Naive thymus-derived CD8-positive, alpha-beta T cell (primary cell): ENCODE data around the gene MRFAP1L1. TPM values are rescaled to one million over a fixed set of nuclear protein-coding genes. Genes with fewer than 3 reads are reported as not detected.
A peak's percentile ranks its signal among the peaks of the same experiment; 100 is the strongest.

ENCODE experiments used
- ATAC-seq, 2 donors: fragments of 150-1000 bp; cut with Tn5 transposase in 1 of 2; sonication (Bioruptor Pico), chemical (Tn5 transposase) in 1 of 2; 1 replicate in 1 of 2; 2 replicates in 1 of 2; pipeline ENCODE4 v1.10.0; 2021; ENCODE audit warnings: mild to moderate bottlenecking in 2 of 2, moderate library complexity in 2 of 2
- POLR2A ChIA-PET: fragments of 350-600 bp; sonication (Branson Sonifier 250); formaldehyde crosslinking; loops from one replicate; lab custom pipeline; 2021; ENCODE audit warnings: antibody characterized with exemption; lab: Charles Lee
- DNase-seq, 10 donors: peaks; one replicate each; pipeline versions ENCODE4 v3.0.0 to v3.0.0-alpha.2; 2020 to 2022
- H3K27ac Mint-ChIP-seq, 10 donors: one replicate each; pipeline ENCODE4 v1.8.0; 2020 to 2022; ENCODE audit warnings: mild to moderate bottlenecking in 10 of 10, mixed read lengths in 10 of 10, moderate library complexity in 4 of 10, inconsistent platforms in 1 of 10
- H3K27me3 Mint-ChIP-seq, 5 donors: one replicate each; pipeline ENCODE4 v1.8.0; 2021 to 2022; ENCODE audit warnings: mixed read lengths in 5 of 5
- H3K36me3 Mint-ChIP-seq, 3 donors: one replicate each; pipeline ENCODE4 v1.8.0; 2020 to 2022; ENCODE audit warnings: mixed read lengths in 3 of 3, mild to moderate bottlenecking in 2 of 3, inconsistent platforms in 1 of 3
- H3K4me1 Mint-ChIP-seq, 4 donors: one replicate each; pipeline ENCODE4 v1.8.0; 2021 to 2022; ENCODE audit warnings: mixed read lengths in 4 of 4
- H3K4me3 Mint-ChIP-seq, 10 donors: one replicate each; pipeline ENCODE4 v1.8.0; 2020 to 2022; ENCODE audit warnings: mild to moderate bottlenecking in 10 of 10, mixed read lengths in 10 of 10, moderate library complexity in 6 of 10, inconsistent platforms in 1 of 10
- H3K9me3 Mint-ChIP-seq, 9 donors: one replicate each; pipeline ENCODE4 v1.8.0; 2020 to 2022; ENCODE audit warnings: mixed read lengths in 9 of 9, mild to moderate bottlenecking in 3 of 9, inconsistent platforms in 1 of 9, moderate library complexity in 1 of 9
- polyA plus RNA-seq, 3 donors: library from polyadenylated mRNA; unstranded; fragments of 300-500 nt; fragmentation: Illumina TruSeq; gene quantifications; one replicate each; pipeline ENCODE4 v1.2.3, GENCODE V29; 2021
- total RNA-seq, 8 experiments: library from RNA in 2 of 8; stranded (reverse) in 2 of 8; gene quantifications; one replicate each; pipeline ENCODE4 v1.2.3 and lab custom pipeline; 2021 to 2026

The MRFAP1L1 gene
- total and polyA plus RNA-seq, 5 experiments from 2014 or later, result 102 to 127 (median 123) TPM

DNA sequence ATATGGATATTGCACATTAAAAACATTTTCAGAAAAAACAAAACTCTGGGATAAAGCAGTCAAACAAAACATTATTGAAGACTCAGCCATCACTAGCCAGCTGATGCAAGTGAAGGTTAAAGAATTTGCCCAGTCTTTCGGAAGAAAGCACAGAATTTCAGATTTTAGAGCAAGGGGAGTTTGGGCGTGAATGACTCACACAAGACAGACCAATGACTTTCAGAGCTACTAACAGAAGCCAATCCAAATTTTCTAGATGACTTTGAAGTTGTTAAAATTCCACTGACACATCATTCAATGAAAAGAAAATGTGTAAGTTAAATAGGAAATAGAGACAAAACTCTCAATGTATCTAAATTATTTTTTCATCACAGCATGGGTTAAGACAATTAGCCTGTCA is 4.0 kb downstream of the MRFAP1L1 start:
- Mint-ChIP-seq H3K36me3 (peaks cover 25 to 82% (median 38%) of the 10 kb centered on the region in 3 donors), H3K9me3 (no peaks in the 10 kb centered on the region), H3K27ac (peak overlapping the region in 6 of 10 donors; percentile 2 to 97 (median 18)), H3K4me1 (peaks cover 46 to 78% (median 73%) of the 10 kb centered on the region in 4 donors), H3K27me3 (no peaks in the 10 kb centered on the region), H3K4me3 (peak overlapping the region in 8 of 10 donors; percentile 43 to 100 (median 57))
- DNase-seq (no peak), ATAC-seq (no peak)
- POLR2A ChIA-PET, result interaction anchor here (1.1 to 17.4 kb wide), 7 partner anchors 11 to 65 kb away, joined by 3 to 437 read pairs (median 48); partner anchors contain the start of genes MRFAP1 and S100P

DNA sequence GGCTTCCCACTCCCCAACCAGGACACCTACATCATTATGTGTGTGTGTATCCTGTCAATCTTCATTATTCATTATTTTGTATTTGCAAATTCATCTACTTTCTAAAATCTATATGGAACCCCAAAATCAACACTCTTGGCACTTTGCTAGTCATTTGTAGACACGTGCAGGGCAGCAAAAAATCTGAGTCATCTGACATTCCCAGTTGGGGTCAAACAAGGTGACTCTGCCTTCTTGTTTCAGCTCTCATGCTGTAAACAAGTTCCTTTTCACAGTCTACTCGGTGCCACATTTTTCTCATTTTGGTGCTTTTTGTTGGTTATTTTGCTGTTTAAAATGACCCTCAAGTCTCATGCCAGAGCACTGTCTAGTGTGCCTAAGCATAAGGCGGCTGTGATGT is 5.9 kb downstream of the MRFAP1L1 start:
- Mint-ChIP-seq H3K36me3 (peaks cover 18 to 77% (median 39%) of the 10 kb centered on the region in 3 donors), H3K4me1 (peaks cover 49 to 82% (median 74%) of the 10 kb centered on the region in 4 donors), H3K9me3 (no peaks in the 10 kb centered on the region), H3K27me3 (no peaks in the 10 kb centered on the region), H3K27ac (peak overlapping the region; percentile 40 to 94 (median 81)), H3K4me3 (no peak overlapping the region)
- no peak for ATAC-seq
- POLR2A ChIA-PET, result interaction anchor here (1.4 to 17.4 kb wide), 6 partner anchors 9 to 29 kb away, joined by 4 to 437 read pairs (median 56); partner anchors contain the start of genes BLOC1S4 and S100P
- no peak for DNase-seq

DNA sequence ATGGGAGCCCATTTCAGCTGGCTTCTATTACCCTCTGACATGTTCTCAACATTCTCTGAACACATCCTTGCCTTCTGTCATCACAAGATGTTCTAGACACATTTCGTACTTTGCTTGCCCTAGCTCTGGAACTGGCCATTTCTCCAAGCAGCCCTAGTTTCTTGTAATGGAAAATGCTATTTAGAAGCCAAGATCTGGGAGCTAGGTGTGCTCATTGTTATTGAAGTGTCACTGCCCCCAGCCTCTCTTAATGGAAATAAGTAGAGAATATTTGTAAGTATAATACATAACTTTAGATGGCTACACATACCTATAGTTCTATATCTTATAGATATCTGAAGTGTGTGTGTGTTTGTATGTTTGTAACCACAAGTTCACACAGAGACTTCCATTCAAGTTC is 6.9 kb downstream of the MRFAP1L1 start:
- no peak for ATAC-seq
- Mint-ChIP-seq H3K36me3 (peaks cover 12 to 67% (median 29%) of the 10 kb centered on the region in 3 donors), H3K4me3 (no peak overlapping the region), H3K27ac (peak overlapping the region in 5 of 10 donors; percentile 31 to 94 (median 71)), H3K27me3 (no peaks in the 10 kb centered on the region), H3K4me1 (peaks cover 46 to 79% (median 71%) of the 10 kb centered on the region in 4 donors), H3K9me3 (no peaks in the 10 kb centered on the region)
- POLR2A ChIA-PET, result interaction anchor here (0.8 to 16.9 kb wide), 4 partner anchors 12 to 62 kb away, joined by 4 to 521 read pairs (median 10); partner anchors contain the start of genes BLOC1S4 and MRFAP1
- no peak for DNase-seq

DNA sequence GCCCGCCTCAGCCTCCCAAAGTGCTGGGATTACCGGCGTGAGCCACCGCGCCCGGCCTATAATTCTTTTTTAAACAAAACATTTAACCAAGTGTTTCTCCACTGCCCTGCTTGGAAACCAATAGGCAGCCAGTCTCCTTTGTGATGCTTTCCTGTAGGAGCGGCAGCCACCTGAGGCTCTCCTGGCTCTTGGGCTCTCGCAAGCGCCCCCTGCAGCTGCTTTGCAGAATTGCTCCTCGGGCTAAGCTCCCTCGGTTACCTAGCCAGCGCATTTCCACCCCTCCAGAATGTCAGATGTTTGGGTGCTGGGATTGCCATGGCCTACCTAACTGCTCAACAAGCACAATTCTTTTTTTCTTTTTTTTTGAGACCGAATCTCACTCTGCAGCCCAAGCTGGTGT is 8.3 kb downstream of the MRFAP1L1 start:
- DNase-seq, result peak in 3 of 10 donors; percentile 18 to 38 (median 37)
- POLR2A ChIA-PET, result interaction anchor here (0.7 to 16.9 kb wide), 8 partner anchors 11 to 1239 kb away, joined by 3 to 521 read pairs (median 5); partner anchors contain the start of genes BLOC1S4 and MRFAP1
- peak overlapping the region in 5 of 10 donors; percentile 4 to 68 (median 13) for H3K27ac Mint-ChIP-seq
- H3K4me3 Mint-ChIP-seq, result no peak overlapping the region
- peaks cover 4 to 54% (median 19%) of the 10 kb centered on the region in 3 donors for H3K36me3 Mint-ChIP-seq
- no peaks in the 10 kb centered on the region for H3K9me3 Mint-ChIP-seq
- no peak for ATAC-seq
- no peaks in the 10 kb centered on the region for H3K27me3 Mint-ChIP-seq
- H3K4me1 Mint-ChIP-seq, result peaks cover 42 to 74% (median 67%) of the 10 kb centered on the region in 4 donors

DNA sequence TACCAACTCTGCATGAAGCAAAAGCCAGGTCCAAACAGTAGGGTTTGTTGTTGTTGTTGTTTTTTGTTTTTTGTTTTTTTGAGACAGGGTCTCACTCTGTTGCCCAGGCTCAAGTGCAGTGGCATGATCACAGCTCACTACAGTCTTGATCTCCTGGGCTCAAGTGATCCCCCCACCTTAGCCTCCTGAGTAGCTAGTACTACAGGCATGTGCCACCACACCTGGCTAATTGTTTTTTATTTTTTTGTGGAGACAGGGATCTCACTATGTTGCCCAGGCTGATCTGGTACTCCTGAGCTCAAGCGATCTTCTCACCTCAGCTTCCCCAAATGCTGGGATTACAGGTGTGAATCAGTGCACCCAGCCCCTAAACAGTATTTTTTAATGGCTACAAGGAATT is 9.8 kb downstream of the MRFAP1L1 start:
- no peaks in the 10 kb centered on the region for H3K27me3 Mint-ChIP-seq
- DNase-seq (no peak), ATAC-seq (no peak)
- peaks cover 0 to 39% (median 17%) of the 10 kb centered on the region in 3 donors for H3K36me3 Mint-ChIP-seq
- H3K4me3 Mint-ChIP-seq, result peak overlapping the region in 6 of 10 donors; percentile 12 to 65 (median 53)
- H3K27ac Mint-ChIP-seq, result peak overlapping the region; percentile 67 to 98 (median 92)
- H3K9me3 Mint-ChIP-seq, result no peaks in the 10 kb centered on the region
- H3K4me1 Mint-ChIP-seq, result peaks cover 44 to 74% (median 66%) of the 10 kb centered on the region in 4 donors
- POLR2A ChIA-PET, result interaction anchor here (0.9 to 16.9 kb wide), 7 partner anchors 10 to 368 kb away, joined by 3 to 521 read pairs (median 11); partner anchors contain the start of genes BLOC1S4, GRPEL1, MRFAP1 and MRFAP1L1

DNA sequence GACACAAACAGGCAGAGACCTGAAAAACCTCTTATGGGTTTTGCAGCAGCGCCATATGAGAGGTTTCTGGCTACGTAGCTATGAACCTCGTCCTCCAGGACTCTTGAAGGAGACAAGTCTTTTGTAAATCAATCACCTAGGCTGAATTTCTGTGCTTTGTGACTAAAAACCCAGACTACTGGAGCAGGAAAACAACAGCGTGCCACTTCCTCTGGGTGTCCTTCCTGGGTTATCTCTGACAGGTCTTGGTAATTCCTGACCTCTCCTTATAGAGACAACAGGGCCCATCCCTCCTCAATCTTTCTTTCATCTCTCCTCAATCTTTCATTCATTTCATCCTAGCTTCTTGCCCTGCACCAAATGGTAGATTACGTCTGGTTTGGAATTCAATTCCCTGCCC is 10.3 kb downstream of the MRFAP1L1 start:
- Mint-ChIP-seq H3K36me3 (peaks cover 0 to 34% (median 14%) of the 10 kb centered on the region in 3 donors), H3K4me1 (peaks cover 41 to 74% (median 66%) of the 10 kb centered on the region in 4 donors), H3K4me3 (peak overlapping the region in 9 of 10 donors; percentile 12 to 77 (median 54)), H3K9me3 (no peaks in the 10 kb centered on the region), H3K27ac (peak overlapping the region; percentile 67 to 98 (median 92)), H3K27me3 (no peaks in the 10 kb centered on the region)
- DNase-seq (no peak), ATAC-seq (no peak)
- POLR2A ChIA-PET, result interaction anchor here (0.9 to 16.9 kb wide), 8 partner anchors 8 to 369 kb away, joined by 3 to 521 read pairs (median 8); partner anchors contain the start of genes BLOC1S4, GRPEL1, MRFAP1 and MRFAP1L1

DNA sequence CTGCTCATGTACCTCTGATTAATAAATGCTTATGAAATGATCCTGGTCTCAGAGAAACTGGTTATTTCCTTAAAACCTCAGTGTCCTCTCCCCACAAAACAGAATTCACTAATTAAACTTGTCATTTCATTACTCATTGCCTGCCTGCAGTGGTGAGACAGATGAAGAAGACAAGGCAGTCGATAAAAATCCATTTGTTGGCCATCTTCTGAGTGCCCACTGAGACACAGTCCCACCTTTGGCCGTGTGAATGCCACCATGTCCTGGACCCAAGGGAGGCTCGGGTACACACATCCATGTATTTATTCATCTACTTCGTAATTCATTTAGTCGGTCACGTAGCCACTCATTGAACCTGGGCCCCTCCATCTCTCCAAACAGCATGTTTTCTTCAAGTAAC is 12.5 kb downstream of the MRFAP1L1 start:
- Mint-ChIP-seq H3K4me3 (peak overlapping the region in 8 of 10 donors; percentile 16 to 75 (median 37)), H3K36me3 (peaks cover 0 to 14% (median 11%) of the 10 kb centered on the region in 3 donors), H3K27ac (peak overlapping the region; percentile 90 to 98 (median 94)), H3K4me1 (peaks cover 48 to 79% (median 76%) of the 10 kb centered on the region in 4 donors), H3K9me3 (no peaks in the 10 kb centered on the region), H3K27me3 (no peaks in the 10 kb centered on the region)
- ATAC-seq (no peak), DNase-seq (no peak)
- POLR2A ChIA-PET, result interaction anchor here (1.0 to 16.9 kb wide), 10 partner anchors 8 to 371 kb away, joined by 3 to 521 read pairs (median 7); partner anchors contain the start of genes BLOC1S4, GRPEL1, MRFAP1 and MRFAP1L1

DNA sequence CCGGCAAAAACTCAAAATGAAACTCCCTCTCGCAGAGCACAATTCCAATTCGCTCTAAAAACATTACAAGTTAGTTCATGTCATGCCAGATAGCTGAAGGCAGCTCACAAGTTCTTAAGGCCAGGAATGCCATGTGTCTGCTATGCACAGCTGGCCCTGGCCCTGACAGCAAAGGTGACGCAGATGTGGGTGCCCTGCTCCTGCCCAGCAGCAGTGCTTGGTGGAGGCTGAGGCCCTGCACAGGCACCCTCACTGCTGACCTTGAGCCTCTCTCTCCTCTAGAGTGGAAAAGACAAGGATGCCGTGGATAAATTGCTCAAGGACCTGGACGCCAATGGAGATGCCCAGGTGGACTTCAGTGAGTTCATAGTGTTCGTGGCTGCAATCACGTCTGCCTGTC is 13.1 kb downstream of the MRFAP1L1 start:
- peaks cover 48 to 82% (median 78%) of the 10 kb centered on the region in 4 donors for H3K4me1 Mint-ChIP-seq
- peak overlapping the region; percentile 90 to 98 (median 94) for H3K27ac Mint-ChIP-seq
- H3K9me3 Mint-ChIP-seq, result no peaks in the 10 kb centered on the region
- no peak for DNase-seq
- H3K27me3 Mint-ChIP-seq, result no peaks in the 10 kb centered on the region
- H3K36me3 Mint-ChIP-seq, result peaks cover 0 to 11% (median 10%) of the 10 kb centered on the region in 3 donors
- peak overlapping the region; percentile 40 to 81 (median 72) for H3K4me3 Mint-ChIP-seq
- POLR2A ChIA-PET, result interaction anchor here (1.0 to 16.9 kb wide), 11 partner anchors 9 to 371 kb away, joined by 3 to 521 read pairs (median 6); partner anchors contain the start of genes BLOC1S4, GRPEL1, MRFAP1 and MRFAP1L1
- ATAC-seq, result peak; percentile 56 to 61

DNA sequence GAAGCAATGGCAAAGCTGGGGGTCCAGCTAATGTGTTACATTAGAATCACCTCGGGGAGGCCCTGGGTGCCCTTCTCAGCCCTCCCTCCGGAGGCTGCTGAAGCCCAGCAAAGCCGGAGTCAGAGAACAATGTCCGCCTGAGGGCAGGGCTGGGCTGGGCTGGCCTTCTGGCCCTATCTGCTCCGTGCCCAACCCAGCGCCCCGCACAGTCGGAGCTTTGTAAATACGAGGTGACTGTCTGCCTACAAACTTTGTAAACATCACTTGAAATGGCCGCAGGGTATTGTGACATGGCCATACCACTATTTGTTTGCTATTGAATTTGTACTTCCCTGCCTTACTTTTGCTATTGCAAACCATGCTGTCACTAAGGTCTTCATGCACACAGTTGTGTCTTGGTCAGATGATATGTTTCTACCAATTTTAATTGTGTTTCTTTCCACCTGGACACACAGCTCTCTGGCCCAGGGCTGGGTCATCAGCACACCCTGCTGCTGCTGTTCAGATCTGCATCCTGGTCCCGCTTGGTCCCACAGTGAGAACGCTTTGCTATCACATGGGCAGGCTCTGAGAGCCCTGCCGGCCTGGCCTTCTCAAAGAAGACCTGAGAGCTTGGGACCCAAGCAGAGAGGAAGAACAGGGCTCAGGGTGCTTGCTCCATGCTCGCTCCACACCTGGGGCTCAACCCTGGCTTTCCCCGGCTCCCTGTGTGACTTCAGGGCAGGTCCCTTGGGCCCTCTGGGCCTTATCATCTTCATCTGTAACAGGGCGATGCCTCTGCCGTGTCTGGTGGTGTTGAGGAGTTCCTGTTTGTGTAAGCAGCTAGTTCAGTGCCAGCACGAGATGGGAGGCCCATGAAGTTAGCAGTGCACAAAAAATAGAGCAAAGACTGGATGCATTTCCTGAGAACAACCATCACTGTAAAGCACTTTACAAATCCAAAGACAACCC is 13.7 kb downstream of the MRFAP1L1 start:
- no peaks in the 10 kb centered on the region for H3K27me3 Mint-ChIP-seq
- peaks cover 0 to 10% (median 6%) of the 10 kb centered on the region in 3 donors for H3K36me3 Mint-ChIP-seq

DNA sequence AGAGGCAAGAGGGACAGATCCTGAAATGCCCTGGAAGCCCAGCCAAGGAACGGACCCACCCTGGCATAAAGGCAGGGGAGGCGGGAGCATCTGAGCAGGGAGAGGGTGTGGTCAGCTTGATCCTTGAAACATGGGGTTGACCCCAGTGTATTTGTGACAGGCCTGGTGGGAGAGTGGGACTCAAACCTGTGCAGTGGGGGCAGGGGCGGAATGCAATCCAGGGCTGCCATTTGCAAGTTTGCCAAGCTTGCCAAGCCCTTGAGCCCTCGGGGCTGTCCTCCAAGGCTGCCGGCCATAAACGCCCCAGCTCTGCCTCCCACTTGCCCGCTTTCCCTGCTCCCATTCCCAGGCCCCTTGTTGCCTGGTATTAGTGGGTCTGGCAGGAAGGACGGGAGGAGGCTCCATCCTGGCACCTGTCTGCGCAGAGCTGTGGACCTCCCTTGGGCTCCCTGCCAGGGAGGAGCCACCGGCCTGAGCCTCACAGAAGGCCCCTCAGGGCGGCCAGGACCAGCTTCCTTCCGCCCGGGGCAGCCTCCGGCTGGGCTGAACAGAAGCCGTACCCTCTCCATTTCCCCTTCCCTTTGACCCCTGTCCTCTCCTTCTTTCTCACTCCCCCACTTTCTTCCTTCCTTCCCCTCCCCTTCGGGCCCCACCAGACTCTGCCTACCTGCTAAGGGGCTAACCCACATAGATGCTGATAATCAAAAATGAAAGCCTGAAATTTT is 15.3 kb downstream of the MRFAP1L1 start:
- Mint-ChIP-seq H3K27ac (peak overlapping the region; percentile 71 to 98 (median 95)), H3K36me3 (no peaks in the 10 kb centered on the region), H3K9me3 (no peaks in the 10 kb centered on the region), H3K4me1 (peaks cover 49 to 90% (median 83%) of the 10 kb centered on the region in 4 donors), H3K4me3 (peak overlapping the region; percentile 13 to 85 (median 78)), H3K27me3 (no peaks in the 10 kb centered on the region)
- DNase-seq, result peak in 6 of 10 donors; percentile 36 to 61 (median 48)
- POLR2A ChIA-PET, result interaction anchor here (0.8 to 16.9 kb wide), 5 partner anchors 13 to 373 kb away, joined by 3 to 521 read pairs (median 42); partner anchors contain the start of genes BLOC1S4, GRPEL1 and MRFAP1L1
- ATAC-seq, result peak; percentile 11 to 40

More for the DNA sequence above, 13.7 kb downstream of the MRFAP1L1 start:
- POLR2A ChIA-PET, result interaction anchor here (1.0 to 16.9 kb wide), 11 partner anchors 8 to 372 kb away, joined by 3 to 521 read pairs (median 6); partner anchors contain the start of genes BLOC1S4, GRPEL1, MRFAP1 and MRFAP1L1
- Mint-ChIP-seq H3K9me3 (no peaks in the 10 kb centered on the region), H3K4me3 (peak overlapping the region; percentile 40 to 85 (median 74)), H3K27ac (peak overlapping the region; percentile 90 to 98 (median 94)), H3K4me1 (peaks cover 49 to 87% (median 82%) of the 10 kb centered on the region in 4 donors)
- ATAC-seq (peak; percentile 86 to 90), DNase-seq (peak in 9 of 10 donors; percentile 27 to 81 (median 55))
